NB4 (cell line): Measurements from ENCODE around the gene ANKRD6.

ENCODE experiments used
- DNase-seq: peaks from one replicate; pipeline ENCODE4 v3.0.0; 2010; ENCODE audit warnings: low read depth
- H3K4me3 ChIP-seq: one replicate; pipeline ENCODE4 v1.5.1; 2011; ENCODE audit warnings: mild to moderate bottlenecking, low read depth, low read length, moderate library complexity
- CTCF ChIP-seq: IDR thresholded peaks from one replicate; pipeline ENCODE4 v1.5.1; 2012; ENCODE audit warnings: low read depth, low read length
- MAX ChIP-seq: IDR thresholded peaks from 2 replicates; pipeline ENCODE4 v1.6.1; 2011; ENCODE audit warnings: low read depth, low read length
- MYC ChIP-seq: IDR thresholded peaks from 2 replicates; pipeline ENCODE4 v1.6.1; 2011; ENCODE audit warnings: low read depth, low read length
- POLR2A ChIP-seq: IDR thresholded peaks from 2 replicates; pipeline ENCODE4 v1.6.1; 2011; ENCODE audit warnings: mild to moderate bottlenecking; ENCODE audit not compliant: insufficient read length; ENCODE audit errors: extremely low read depth

Gene ANKRD6

GRCh38 chr6:89479897-89480296 lies 46.9 kb downstream of the ANKRD6 start:
- DNase-seq, result no peak
- no peak overlapping the region for H3K4me3 ChIP-seq
- no peak for TF ChIP-seq CTCF
- TF ChIP-seq MYC, result no peak
- TF ChIP-seq MAX, result no peak
- TF ChIP-seq POLR2A, result no peak

GRCh38 chr6:89481695-89482094 lies 48.7 kb downstream of the ANKRD6 start:
- TF ChIP-seq POLR2A (no peak), CTCF (no peak), MAX (no peak)
- no peak for DNase-seq

GRCh38 chr6:89482126-89482525 lies 49.2 kb downstream of the ANKRD6 start:
- DNase-seq, result no peak
- no peak overlapping the region for H3K4me3 ChIP-seq
- TF ChIP-seq CTCF (no peak), POLR2A (no peak), MAX (no peak), MYC (no peak)

More at GRCh38 chr6:89481695-89482094, 48.7 kb downstream of the ANKRD6 start:
- H3K4me3 ChIP-seq, result no peak overlapping the region

GRCh38 chr6:89483111-89483720 lies 50.3 kb downstream of the ANKRD6 start:
- TF ChIP-seq CTCF (no peak), POLR2A (no peak), MAX (no peak), MYC (no peak)
- H3K4me3 ChIP-seq, result no peak overlapping the region
- no peak for DNase-seq

GRCh38 chr6:89485320-89485719 lies 52.4 kb downstream of the ANKRD6 start:
- H3K4me3 ChIP-seq, result no peak overlapping the region
- no peak for DNase-seq
- TF ChIP-seq CTCF (no peak), MAX (no peak), MYC (no peak)

- TF ChIP-seq MAX (no peak), CTCF (no peak), MYC (no peak), POLR2A (no peak)
- no peak for DNase-seq
- no peak overlapping the region for H3K4me3 ChIP-seq
Measured at GRCh38 chr6:89487864-89488263, 54.9 kb downstream of the ANKRD6 start.
